Raji (cell line): ENCODE results near the gene UBE3D.

ENCODE experiments used
- POLR2A ChIP-seq: IDR thresholded peaks from 2 replicates; pipeline ENCODE4 v1.6.1; 2011; ENCODE audit warnings: low read depth, low read length, control low read depth; ENCODE audit not compliant: insufficient read depth

The UBE3D gene

DNA sequence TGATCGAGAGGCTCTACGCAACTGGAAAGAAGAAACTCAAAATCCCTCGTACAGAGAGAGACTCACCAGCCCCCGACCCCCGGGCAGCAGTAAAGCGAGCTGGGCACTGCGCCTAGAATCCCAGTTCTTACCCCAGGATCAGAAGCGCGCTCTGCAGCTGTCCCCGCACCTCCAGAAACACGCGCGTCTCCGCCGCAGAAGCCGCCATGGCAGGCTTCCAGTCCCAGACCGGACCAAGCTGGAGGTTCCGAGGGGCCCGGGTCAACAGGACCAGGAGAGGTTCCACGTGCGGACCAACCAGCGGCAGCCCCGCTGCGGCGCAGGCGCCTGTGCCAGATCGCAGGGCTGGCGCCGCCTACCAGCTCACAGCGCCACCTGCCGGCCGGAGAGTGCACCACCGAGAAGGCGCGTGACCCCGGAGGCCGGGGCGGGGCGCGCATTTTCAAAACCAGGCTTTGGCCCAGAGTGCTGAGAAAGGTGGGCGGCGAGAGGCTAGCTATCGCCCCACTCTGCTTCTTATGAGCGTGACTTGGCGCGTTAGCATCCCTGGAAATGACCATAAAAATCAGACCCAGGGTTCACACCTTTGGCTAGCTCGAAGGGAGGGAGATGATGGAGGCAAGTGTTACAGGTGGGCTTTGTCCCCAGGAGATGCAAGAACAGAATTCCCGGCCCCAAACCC lies at the start of gene UBE3D:
TSS of gene UBE3D (minus strand) at position 331 of the 682 bp plus-strand sequence. CDS start at position 208, 123 bp downstream.
- TF ChIP-seq POLR2A: peak; percentile 96

DNA sequence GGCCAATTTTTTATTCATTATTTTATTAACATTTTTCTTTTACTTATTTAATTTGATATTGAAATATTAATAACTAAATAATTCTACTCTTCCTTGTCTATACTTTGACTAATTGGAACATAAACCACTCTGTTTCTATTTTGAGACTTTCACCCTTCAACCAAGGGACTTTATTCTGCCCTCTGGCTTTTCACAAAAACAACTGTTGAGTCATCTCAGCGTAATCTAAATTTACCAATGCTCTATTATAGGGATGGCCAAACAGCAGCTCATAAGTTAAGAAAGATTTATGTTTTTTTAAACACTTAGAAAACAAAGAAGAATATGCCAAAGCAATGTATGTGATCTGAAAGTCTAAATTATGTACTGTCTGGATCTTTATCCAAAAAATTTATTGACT lies 48.5 kb upstream of the UBE3D start:
- no peak for TF ChIP-seq POLR2A

GRCh38 chr6:83113258-83113657 lies 47.6 kb upstream of the UBE3D start:
- no peak for TF ChIP-seq POLR2A

- no peak for TF ChIP-seq POLR2A
Measured at GRCh38 chr6:83108378-83108777, 42.7 kb upstream of the UBE3D start.

DNA sequence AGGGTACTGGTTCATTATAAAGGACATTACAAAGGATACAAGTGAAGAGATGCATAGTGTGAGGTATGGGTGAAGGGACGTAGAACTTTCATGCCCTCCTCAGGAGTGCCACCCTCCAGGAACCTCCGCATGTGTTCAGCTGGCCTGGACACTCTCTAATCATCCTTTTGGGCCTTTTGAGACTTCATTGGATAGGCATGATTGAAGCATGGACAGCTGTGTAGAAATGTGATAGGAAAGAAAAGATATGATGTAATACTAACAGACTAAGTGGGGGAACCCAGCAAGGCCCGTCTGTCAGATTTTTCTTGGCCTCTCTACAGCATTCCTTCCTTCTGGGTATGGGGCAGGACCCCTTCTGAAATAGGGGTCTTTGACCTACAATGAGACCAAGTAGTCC lies 32.9 kb upstream of the UBE3D start:
- TF ChIP-seq POLR2A: no peak

DNA sequence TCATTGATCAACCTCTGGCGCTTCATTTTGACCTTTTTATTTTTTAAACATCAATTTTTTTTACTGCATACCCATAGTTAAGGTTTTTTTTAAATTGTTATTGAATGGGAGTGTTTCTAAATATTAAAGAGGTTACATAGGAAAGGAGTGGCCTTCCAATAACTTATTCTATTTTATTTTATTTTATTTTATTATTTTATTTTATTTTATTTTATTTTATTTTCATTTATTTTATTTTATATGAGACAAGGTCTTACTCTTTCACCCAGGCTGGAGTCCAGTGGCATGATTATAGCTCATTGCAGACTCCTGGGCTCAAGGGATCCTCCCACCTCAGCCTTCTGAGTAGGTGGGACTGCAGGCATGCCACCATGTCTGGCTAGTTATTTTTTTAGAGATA lies 32.0 kb upstream of the UBE3D start:
- TF ChIP-seq POLR2A: no peak

GRCh38 chr6:83097204-83097603 lies 31.6 kb upstream of the UBE3D start:
- no peak for TF ChIP-seq POLR2A

DNA sequence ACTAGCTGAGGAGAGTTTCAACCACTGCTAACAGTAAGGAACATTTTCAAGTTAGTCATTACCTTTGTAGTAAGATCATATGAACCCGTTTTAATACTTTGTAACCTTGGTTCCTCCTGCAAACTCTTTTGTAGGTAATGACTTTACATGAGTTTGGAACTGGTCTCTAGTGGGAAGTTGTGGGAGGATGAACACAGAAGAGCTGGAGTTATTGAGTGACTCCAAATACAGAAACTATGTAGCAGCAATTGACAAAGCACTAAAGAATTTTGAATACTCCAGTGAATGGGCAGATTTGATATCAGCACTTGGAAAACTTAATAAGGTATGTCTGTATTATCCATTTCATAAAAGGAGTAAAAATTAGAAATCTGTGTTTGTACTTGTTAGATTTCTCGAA lies 31.1 kb upstream of the UBE3D start:
- TF ChIP-seq POLR2A: no peak

DNA sequence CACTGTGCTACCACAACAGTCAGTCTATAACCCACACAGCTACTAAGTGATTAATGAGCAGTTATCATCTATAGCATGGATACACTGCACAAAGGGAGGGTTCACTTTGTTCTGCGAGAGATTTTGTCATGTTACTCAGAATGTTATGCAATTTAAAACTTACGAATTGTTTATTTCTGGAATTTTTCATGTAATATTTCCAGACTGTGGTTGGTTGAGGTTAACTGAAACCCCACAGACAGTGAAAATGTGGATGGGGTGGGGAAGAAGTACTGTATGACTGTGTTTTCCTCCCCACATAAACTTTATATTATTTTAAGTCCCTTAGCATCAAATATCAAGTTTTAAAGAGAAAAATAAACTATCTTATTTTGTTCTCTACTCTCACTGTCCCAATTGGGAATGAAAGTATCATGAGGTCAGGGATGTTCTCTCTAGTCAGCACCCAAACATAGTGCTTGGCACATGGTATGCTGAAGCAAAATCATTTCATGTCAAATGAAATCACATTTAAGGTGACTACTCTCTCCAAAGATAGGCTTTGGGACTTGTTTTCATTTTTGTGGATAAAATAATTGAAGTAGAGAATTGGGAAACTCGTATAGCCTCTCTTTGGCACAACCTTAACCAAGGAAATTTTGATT lies 27.2 kb upstream of the UBE3D start:
- no peak for TF ChIP-seq POLR2A

DNA sequence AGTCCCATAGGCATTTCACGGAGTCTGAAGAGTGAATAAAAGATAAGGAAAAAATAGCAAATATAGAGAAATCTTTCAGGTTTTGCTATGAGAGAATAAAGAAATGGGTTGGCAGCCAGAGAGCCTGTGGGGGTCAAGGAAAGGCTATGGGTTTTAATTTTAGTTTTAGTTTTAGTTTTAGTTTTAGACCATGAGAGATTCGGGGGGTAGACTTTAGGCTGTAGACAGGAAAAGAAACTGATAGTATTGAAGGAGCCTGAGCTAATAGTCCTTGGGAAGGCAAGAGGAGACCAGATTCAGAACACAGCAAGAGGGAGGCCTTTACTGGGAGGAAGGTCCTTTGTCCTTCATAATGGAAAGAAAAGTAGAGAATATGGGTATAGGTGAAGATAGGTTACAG lies 21.1 kb upstream of the UBE3D start:
- TF ChIP-seq POLR2A: no peak

DNA sequence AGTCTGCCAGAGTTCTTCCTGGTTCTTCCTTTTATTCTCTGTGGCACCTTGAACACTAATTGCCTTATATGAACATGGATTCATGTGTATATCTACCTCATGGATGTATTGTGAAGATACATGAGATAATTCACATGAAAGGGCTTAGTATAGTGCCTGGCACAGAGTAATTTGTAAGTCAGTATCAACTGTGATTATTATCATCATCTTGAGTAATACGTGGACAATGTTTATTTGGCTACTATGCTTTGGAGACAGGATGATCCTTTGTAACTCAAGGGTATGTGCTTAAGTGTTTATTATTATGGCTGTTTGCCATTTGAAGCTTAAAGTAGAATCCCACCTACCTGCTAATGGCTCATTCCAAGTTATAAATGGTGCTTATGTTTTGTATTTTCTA lies 17.8 kb upstream of the UBE3D start:
- no peak for TF ChIP-seq POLR2A

DNA sequence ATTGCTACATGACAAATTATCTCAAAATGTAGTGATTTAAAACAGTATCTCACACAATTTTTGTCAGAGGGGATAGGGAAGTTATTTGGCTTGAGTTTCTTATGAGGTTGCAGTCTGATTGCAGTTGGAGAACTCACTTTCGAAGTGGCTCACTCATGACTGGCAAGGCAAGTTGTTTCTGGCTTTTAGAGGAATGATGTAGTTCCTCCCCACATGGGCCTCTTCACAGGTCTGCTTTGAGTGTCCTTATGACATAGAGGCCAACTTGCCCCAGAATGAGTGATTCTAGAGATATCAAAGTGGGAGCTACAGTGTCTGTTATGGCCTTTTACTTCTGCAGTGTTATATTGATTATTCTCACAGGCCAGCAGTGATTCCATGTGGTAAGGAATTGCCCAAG lies 8.0 kb upstream of the UBE3D start:
- no peak for TF ChIP-seq POLR2A

- TF ChIP-seq POLR2A: no peak
Measured at GRCh38 chr6:83072726-83073125, 7.1 kb upstream of the UBE3D start.

DNA sequence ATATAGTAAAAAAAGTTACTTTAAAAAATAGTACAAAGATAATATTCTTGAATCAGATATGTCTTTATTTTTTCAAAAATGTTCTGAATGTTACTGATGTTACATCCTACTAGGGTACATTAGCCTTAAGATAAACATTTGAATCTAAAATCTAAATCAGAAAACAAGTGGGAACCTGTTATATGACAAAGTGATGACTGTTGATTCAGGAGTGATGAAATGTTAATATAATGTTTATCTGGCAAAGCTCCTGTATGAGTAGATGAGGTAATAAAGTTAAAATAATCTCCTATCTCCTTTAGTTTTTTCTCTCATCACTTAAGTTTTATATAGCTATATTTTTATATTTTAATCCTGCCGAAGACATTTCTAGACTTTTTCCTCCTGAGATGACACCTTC lies 6.1 kb upstream of the UBE3D start:
- no peak for TF ChIP-seq POLR2A

DNA sequence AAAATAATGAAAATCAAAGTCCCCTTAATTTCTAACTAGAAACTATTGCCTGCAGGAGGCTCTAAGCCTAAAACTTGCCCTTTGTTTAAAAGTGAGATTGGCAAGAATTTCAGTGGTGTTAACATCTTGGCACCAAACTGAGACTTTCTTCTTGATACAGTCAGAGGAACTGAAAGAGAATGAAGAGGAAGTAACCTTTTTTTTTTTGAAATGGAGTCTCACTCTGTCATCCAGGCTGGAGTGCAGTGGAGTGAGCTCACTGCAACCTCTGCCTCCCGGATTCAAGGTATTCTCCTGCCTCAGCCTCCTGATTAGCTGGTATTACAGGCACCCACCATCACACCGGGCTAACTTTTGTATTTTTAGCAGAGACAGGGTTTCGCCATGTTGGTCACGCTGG lies 5.4 kb upstream of the UBE3D start:
- no peak for TF ChIP-seq POLR2A

GRCh38 chr6:83069633-83070032 lies 4.0 kb upstream of the UBE3D start:
- no peak for TF ChIP-seq POLR2A

DNA sequence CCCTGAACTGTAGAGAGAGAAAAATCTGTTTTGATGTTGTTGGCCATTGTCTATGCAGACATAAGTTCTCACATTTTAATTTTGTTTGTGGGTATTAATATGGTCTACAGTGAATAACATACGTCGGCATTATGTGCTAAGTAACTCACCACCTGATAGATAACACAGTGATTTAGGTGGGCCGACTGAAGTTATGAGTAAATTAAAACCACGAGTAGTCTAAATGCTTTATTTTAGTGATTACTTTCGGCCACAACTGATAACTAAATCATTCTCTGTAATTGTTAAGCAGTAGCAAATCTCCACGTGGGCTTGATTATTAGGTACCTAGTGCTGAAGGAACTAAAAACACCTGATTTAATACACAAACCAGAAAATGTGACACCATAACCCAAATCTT lies 3.0 kb upstream of the UBE3D start:
- TF ChIP-seq POLR2A: no peak
